Neural progenitor cell (in vitro differentiated cells): Measurements from ENCODE around the gene SP1. TPM values are rescaled to one million over a fixed set of nuclear protein-coding genes. Genes with fewer than 3 reads are reported as not detected.

Experiments used
- DNase-seq: peaks from one replicate; pipeline ENCODE4 v3.0.0-alpha.2; 2016; ENCODE audit warnings: low spot score
- H2AFZ ChIP-seq: fragments of 200-600 bp; sonication (generic); replicated peaks from 2 replicates; pipeline ENCODE4 v1.6.1; 2016; ENCODE audit warnings: antibody characterized with exemption
- H3F3A ChIP-seq: fragments of 200-600 bp; sonication (generic); 2 replicates; pipeline ENCODE4 v1.6.1; 2016; ENCODE audit warnings: antibody characterized with exemption, low read depth
- H3K27ac ChIP-seq: fragments of 200-600 bp; sonication (generic); 2 replicates; pipeline ENCODE4 v1.5.1; 2016; ENCODE audit warnings: mild to moderate bottlenecking
- H3K27me3 ChIP-seq: fragments of 200-600 bp; sonication (generic); 2 replicates; pipeline ENCODE4 v1.6.1; 2016; ENCODE audit warnings: mild to moderate bottlenecking, moderate library complexity
- H3K36me3 ChIP-seq: fragments of 200-600 bp; sonication (generic); 2 replicates; pipeline ENCODE4 v1.5.1; 2016
- H3K4me1 ChIP-seq: fragments of 200-600 bp; sonication (generic); 2 replicates; pipeline ENCODE4 v1.6.1; 2016; ENCODE audit warnings: mixed run types
- H3K4me2 ChIP-seq: fragments of 200-600 bp; sonication (generic); 2 replicates; pipeline ENCODE4 v1.6.1; 2016
- H3K4me3 ChIP-seq: fragments of 200-600 bp; sonication (generic); 2 replicates; pipeline ENCODE4 v1.5.1; 2016
- H3K79me2 ChIP-seq: fragments of 200-600 bp; sonication (generic); 2 replicates; pipeline ENCODE4 v1.6.1; 2016; ENCODE audit warnings: low read depth
- H3K9ac ChIP-seq: fragments of 200-600 bp; sonication (generic); 2 replicates; pipeline ENCODE4 v1.6.1; 2016
- H3K9me3 ChIP-seq: fragments of 200-600 bp; sonication (generic); 2 replicates; pipeline ENCODE4 v1.5.1; 2016; ENCODE audit warnings: low read depth
- H4K20me1 ChIP-seq: fragments of 200-600 bp; sonication (generic); 2 replicates; pipeline ENCODE4 v1.6.1; 2016; ENCODE audit warnings: low read depth
- H3K27ac Mint-ChIP-seq: 3 replicates; pipeline ENCODE4 v1.8.0; 2021; ENCODE audit warnings: mixed read lengths
- H3K27me3 Mint-ChIP-seq: 2 replicates; pipeline ENCODE4 v1.8.0; 2022; ENCODE audit warnings: low read depth, mild to moderate bottlenecking, inconsistent platforms, moderate library complexity, mixed read lengths; ENCODE audit not compliant: insufficient read depth
- H3K36me3 Mint-ChIP-seq: 3 replicates; pipeline ENCODE4 v1.8.0; 2021; ENCODE audit warnings: mixed read lengths
- H3K4me1 Mint-ChIP-seq: 3 replicates; pipeline ENCODE4 v1.8.0; 2021; ENCODE audit warnings: mixed read lengths
- H3K4me3 Mint-ChIP-seq: 3 replicates; pipeline ENCODE4 v1.8.0; 2021; ENCODE audit warnings: mild to moderate bottlenecking, moderate library complexity, mixed read lengths
- H3K9me3 Mint-ChIP-seq: 3 replicates; pipeline ENCODE4 v1.8.0; 2020; ENCODE audit warnings: mixed read lengths
- CTCF ChIP-seq: fragments of 200-600 bp; sonication (generic); IDR thresholded peaks from 2 replicates; pipeline ENCODE4 v1.5.1; 2017; ENCODE audit warnings: antibody characterized with exemption, mild to moderate bottlenecking
- EZH2 ChIP-seq: fragments of 200-600 bp; sonication (generic); IDR thresholded peaks from 2 replicates; pipeline ENCODE4 v1.6.1; 2017; ENCODE audit warnings: antibody characterized with exemption, mild to moderate bottlenecking, moderate library complexity
- EZH2phosphoT487 ChIP-seq: fragments of 200-600 bp; sonication (generic); IDR thresholded peaks from 2 replicates; pipeline ENCODE4 v1.6.1; 2017; ENCODE audit warnings: antibody characterized with exemption
- total RNA-seq: library from RNA; depleted of rRNA; stranded (reverse); fragments of >200 nt; gene quantifications from 2 replicates; pipeline ENCODE4 v1.2.3, GENCODE V29; 2015; ENCODE audit warnings: low replicate concordance

Gene SP1
- total RNA-seq, 1 donor from 2014 or later = 67.8 TPM

DNA sequence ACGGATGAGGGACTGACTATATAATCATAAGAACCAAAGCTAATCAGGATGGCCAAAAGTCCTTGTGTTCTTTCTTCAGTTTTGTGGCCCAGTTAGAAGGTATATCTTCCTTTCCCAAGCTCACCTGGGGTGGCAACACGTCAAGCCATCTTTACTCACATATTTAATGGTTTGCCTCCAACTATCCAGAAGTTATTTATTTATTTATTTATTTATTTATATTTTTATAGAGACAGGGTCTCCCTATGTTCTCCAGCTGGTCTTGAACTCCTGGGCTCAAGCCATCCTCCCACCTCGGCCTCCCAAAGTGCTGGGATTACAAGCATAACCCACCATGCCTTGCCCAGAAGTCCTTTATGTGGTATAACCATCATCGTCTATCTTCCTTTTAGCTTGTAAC is 32.1 kb upstream of the SP1 start:
- DNase-seq = no peak
- H4K20me1 ChIP-seq = no peaks in the 10 kb centered on the region
- no peak overlapping the region for H2AFZ ChIP-seq
- H3K79me2 ChIP-seq = no peaks in the 10 kb centered on the region
- H3K36me3 Mint-ChIP-seq = no peaks in the 10 kb centered on the region
- H3K36me3 ChIP-seq = no peaks in the 10 kb centered on the region
- no peaks in the 10 kb centered on the region for H3K9me3 Mint-ChIP-seq
- TF ChIP-seq CTCF (no peak), EZH2 (no peak), EZH2phosphoT487 (no peak)
- peaks cover 32% of the 10 kb centered on the region for H3K4me1 Mint-ChIP-seq
- no peak overlapping the region for H3K4me3 Mint-ChIP-seq
- H3K27me3 Mint-ChIP-seq = peaks cover 6% of the 10 kb centered on the region
- no peak overlapping the region for H3K27ac Mint-ChIP-seq
- H3K4me1 ChIP-seq = peaks cover 8% of the 10 kb centered on the region
- H3K9me3 ChIP-seq = no peaks in the 10 kb centered on the region
- peaks cover 6% of the 10 kb centered on the region for H3K27me3 ChIP-seq
- no peak overlapping the region for H3K27ac ChIP-seq
- no peak overlapping the region for H3K4me3 ChIP-seq
- H3K9ac ChIP-seq = no peak overlapping the region
- no peak overlapping the region for H3K4me2 ChIP-seq
- peaks cover 23% of the 10 kb centered on the region for H3F3A ChIP-seq

- Histone ChIP-seq H4K20me1 (no peaks in the 10 kb centered on the region), H2AFZ (peak overlapping the region; percentile 70), H3K4me2 (no peak overlapping the region), H3F3A (no peaks in the 10 kb centered on the region), H3K27me3 (no peaks in the 10 kb centered on the region), H3K36me3 (no peaks in the 10 kb centered on the region), H3K27ac (no peak overlapping the region), H3K4me3 (no peak overlapping the region), H3K9ac (no peak overlapping the region), H3K79me2 (no peaks in the 10 kb centered on the region), H3K9me3 (no peaks in the 10 kb centered on the region), H3K4me1 (no peaks in the 10 kb centered on the region)
- Mint-ChIP-seq H3K36me3 (no peaks in the 10 kb centered on the region), H3K4me3 (no peak overlapping the region), H3K27me3 (peaks cover 7% of the 10 kb centered on the region), H3K9me3 (no peaks in the 10 kb centered on the region), H3K4me1 (peaks cover 8% of the 10 kb centered on the region), H3K27ac (peak overlapping the region; percentile 40)
- DNase-seq = peak; percentile 89
- TF ChIP-seq EZH2phosphoT487 = no peak
- peak; percentile 91 for TF ChIP-seq CTCF
Measured at GRCh38 chr12:53352331-53353256, 27.4 kb upstream of the SP1 start.

DNA sequence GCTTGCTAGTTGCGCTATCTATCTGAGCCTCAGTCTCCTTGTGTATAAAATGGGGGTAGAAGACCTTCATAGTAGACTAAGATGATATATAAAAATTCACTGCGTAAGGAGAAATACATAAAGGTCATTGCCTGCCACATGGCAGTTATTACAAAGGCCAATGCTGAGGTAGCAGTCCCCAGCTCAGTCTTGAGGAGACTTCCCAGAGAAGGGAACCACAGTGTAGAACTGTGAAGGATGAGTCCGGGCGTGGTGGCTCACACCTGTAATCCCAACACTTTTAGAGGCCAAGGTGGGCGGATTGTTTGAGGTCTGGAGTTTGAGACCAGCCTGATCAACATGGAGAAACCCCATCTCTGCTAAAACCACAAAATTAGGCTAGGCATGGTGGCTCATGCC is 26.7 kb upstream of the SP1 start:
- Histone ChIP-seq H3K27ac (no peak overlapping the region), H3K4me3 (no peak overlapping the region), H2AFZ (no peak overlapping the region), H3K9ac (no peak overlapping the region), H3K27me3 (no peaks in the 10 kb centered on the region), H3F3A (no peaks in the 10 kb centered on the region), H3K36me3 (no peaks in the 10 kb centered on the region), H3K4me2 (no peak overlapping the region), H3K4me1 (no peaks in the 10 kb centered on the region), H3K9me3 (no peaks in the 10 kb centered on the region), H3K79me2 (no peaks in the 10 kb centered on the region), H4K20me1 (no peaks in the 10 kb centered on the region)
- H3K36me3 Mint-ChIP-seq = no peaks in the 10 kb centered on the region
- no peak for TF ChIP-seq EZH2
- no peak for TF ChIP-seq EZH2phosphoT487
- no peak for TF ChIP-seq CTCF
- no peak for DNase-seq
- no peaks in the 10 kb centered on the region for H3K9me3 Mint-ChIP-seq
- no peak overlapping the region for H3K4me3 Mint-ChIP-seq
- no peak overlapping the region for H3K27ac Mint-ChIP-seq
- H3K27me3 Mint-ChIP-seq = peaks cover 7% of the 10 kb centered on the region
- peaks cover 8% of the 10 kb centered on the region for H3K4me1 Mint-ChIP-seq
